WTC11 (cell line): Measurements from ENCODE around the gene CENPB.

Experiments
- ATF3 ChIP-seq: sonication (generic); formaldehyde crosslinking; conservative IDR thresholded peaks from 2 replicates; pipeline ENCODE4 v1.8.1; 2022; ENCODE audit warnings: mild to moderate bottlenecking, missing genetic modification reagents
- CTCF ChIP-seq: fragments of 200-600 bp; IDR thresholded peaks from 2 replicates; pipeline ENCODE4 v1.8.0; 2022; ENCODE audit warnings: antibody characterized with exemption
- IRF1 ChIP-seq: sonication (generic); formaldehyde crosslinking; IDR thresholded peaks from 2 replicates; pipeline ENCODE4 v1.8.0; 2023; ENCODE audit warnings: missing genetic modification reagents
- JUN ChIP-seq: sonication (generic); formaldehyde crosslinking; IDR thresholded peaks from 2 replicates; pipeline ENCODE4 v1.8.0; 2023; ENCODE audit warnings: mild to moderate bottlenecking, missing genetic modification reagents
- NFYB ChIP-seq: sonication (generic); formaldehyde crosslinking; conservative IDR thresholded peaks from 2 replicates; pipeline ENCODE4 v1.8.0; 2022; ENCODE audit warnings: low read depth, missing genetic modification reagents
- SP1 ChIP-seq: sonication (generic); formaldehyde crosslinking; conservative IDR thresholded peaks from 2 replicates; pipeline ENCODE4 v1.8.1; 2022; ENCODE audit warnings: missing genetic modification reagents
- USF2 ChIP-seq: sonication (generic); formaldehyde crosslinking; IDR thresholded peaks from 2 replicates; pipeline ENCODE4 v1.8.1; 2023; ENCODE audit warnings: mild to moderate bottlenecking, missing genetic modification reagents, moderate library complexity
- ZNF121 ChIP-seq: sonication (generic); formaldehyde crosslinking; IDR thresholded peaks from 2 replicates; pipeline ENCODE4 v1.8.0; 2023; ENCODE audit warnings: missing genetic modification reagents
- ZNF263 ChIP-seq: sonication (generic); formaldehyde crosslinking; IDR thresholded peaks from 2 replicates; pipeline ENCODE4 v1.8.1; 2022; ENCODE audit warnings: low read depth, mild to moderate bottlenecking, moderate library complexity, missing genetic modification reagents
- ZNF317 ChIP-seq: sonication (generic); formaldehyde crosslinking; IDR thresholded peaks from 2 replicates; pipeline ENCODE4 v1.8.1; 2023; ENCODE audit warnings: low read depth, mild to moderate bottlenecking, moderate library complexity, missing genetic modification reagents, borderline replicate concordance
- TF ChIP-seq, protein P1 (sequence below): sonication (generic); formaldehyde crosslinking; IDR thresholded peaks from 2 replicates; pipeline ENCODE4 v1.8.0; 2022; ENCODE audit warnings: mild to moderate bottlenecking, missing genetic modification reagents
- TF ChIP-seq, protein P2 (sequence below): sonication (generic); formaldehyde crosslinking; IDR thresholded peaks from 2 replicates; pipeline ENCODE4 v1.8.0; 2022; ENCODE audit warnings: mild to moderate bottlenecking, missing genetic modification reagents

DNA sequence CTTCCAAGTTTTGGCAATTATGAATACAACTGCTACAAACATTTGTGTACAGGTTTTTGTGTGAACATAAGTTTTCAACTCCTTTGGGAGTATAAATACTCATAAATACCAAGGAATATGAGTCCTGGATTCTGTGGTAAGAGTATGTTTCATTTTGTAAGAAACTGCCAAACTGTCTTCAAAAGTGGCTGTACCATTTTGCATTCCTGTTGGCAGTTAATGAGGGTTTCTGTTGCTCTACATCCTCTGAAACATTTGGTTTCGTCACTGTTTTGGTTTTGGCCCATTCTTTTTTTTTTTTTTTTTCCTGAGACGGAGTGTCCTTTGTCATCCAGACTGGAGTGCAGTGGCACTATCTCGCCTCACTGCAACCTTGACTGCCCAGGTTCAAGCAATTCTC lies 42.3 kb upstream of the CENPB start:
- TF ChIP-seq ATF3 (no peak), CTCF (no peak), NFYB (CRISPR knock-in tag) (no peak), ZNF317 (no peak), ZNF263 (CRISPR knock-in tag) (no peak), JUN (CRISPR knock-in tag) (no peak), SP1 (CRISPR knock-in tag) (no peak), USF2 (CRISPR knock-in tag) (no peak), IRF1 (no peak), ZNF121 (CRISPR knock-in tag) (no peak)
- TF ChIP-seq, protein P1, sequence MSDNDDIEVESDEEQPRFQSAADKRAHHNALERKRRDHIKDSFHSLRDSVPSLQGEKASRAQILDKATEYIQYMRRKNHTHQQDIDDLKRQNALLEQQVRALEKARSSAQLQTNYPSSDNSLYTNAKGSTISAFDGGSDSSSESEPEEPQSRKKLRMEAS (CRISPR knock-in tag), result no peak
- TF ChIP-seq, protein P2, sequence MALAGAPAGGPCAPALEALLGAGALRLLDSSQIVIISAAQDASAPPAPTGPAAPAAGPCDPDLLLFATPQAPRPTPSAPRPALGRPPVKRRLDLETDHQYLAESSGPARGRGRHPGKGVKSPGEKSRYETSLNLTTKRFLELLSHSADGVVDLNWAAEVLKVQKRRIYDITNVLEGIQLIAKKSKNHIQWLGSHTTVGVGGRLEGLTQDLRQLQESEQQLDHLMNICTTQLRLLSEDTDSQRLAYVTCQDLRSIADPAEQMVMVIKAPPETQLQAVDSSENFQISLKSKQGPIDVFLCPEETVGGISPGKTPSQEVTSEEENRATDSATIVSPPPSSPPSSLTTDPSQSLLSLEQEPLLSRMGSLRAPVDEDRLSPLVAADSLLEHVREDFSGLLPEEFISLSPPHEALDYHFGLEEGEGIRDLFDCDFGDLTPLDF (CRISPR knock-in tag), result no peak
